PC-3 (cell line): Measurements from ENCODE around the gene PTPRN. TPM values are rescaled to one million over a fixed set of nuclear protein-coding genes. Genes with fewer than 3 reads are reported as not detected.

ENCODE experiments used
- ATAC-seq: fragments of 200-7000 bp; cut with Tn5 transposase; 2 replicates; pipeline ENCODE4 v1.9.1; 2020; ENCODE audit warnings: mild to moderate bottlenecking, moderate library complexity
- BruUV-seq: library from RNA; stranded (reverse); fragments of 400-500 nt; replicated peaks from 2 replicates; lab custom pipeline; 2021; lab: Mats Ljungman, UMichigan
- CTCF ChIA-PET: fragments of 300-600 bp; sonication (Branson Sonifier 250); formaldehyde crosslinking; loops from one replicate; lab custom pipeline; 2022; ENCODE audit warnings: antibody characterized with exemption; lab: Charles Lee
- POLR2A ChIA-PET: fragments of 300-600 bp; sonication (Branson Sonifier 250); formaldehyde crosslinking; loops from one replicate; lab custom pipeline; 2022; ENCODE audit warnings: antibody characterized with exemption; ENCODE audit not compliant: unreplicated experiment; lab: Charles Lee
- DNase-seq: peaks from one replicate; pipeline ENCODE4 v3.0.0-alpha.2; 2015
- H2AFZ ChIP-seq: fragments of 300-600 bp; sonication (generic); 2 replicates; pipeline ENCODE4 v1.6.0; 2016; ENCODE audit warnings: antibody characterized with exemption, low read length
- H3F3A ChIP-seq: fragments of 300-600 bp; sonication (generic); one replicate; pipeline ENCODE4 v1.6.0; 2017; ENCODE audit warnings: antibody characterized with exemption, low read length, control low read depth, mild to moderate bottlenecking; ENCODE audit not compliant: unreplicated experiment
- H3K27ac ChIP-seq: fragments of 300-600 bp; sonication (generic); 2 replicates; pipeline ENCODE4 v1.5.1; 2016; ENCODE audit warnings: mild to moderate bottlenecking, low read length
- H3K27me3 ChIP-seq: fragments of 300-600 bp; sonication (generic); 2 replicates; pipeline ENCODE4 v1.6.1; 2016; ENCODE audit warnings: low read length, mixed read lengths
- H3K36me3 ChIP-seq: fragments of 300-600 bp; sonication (generic); 2 replicates; pipeline ENCODE4 v1.6.1; 2016; ENCODE audit warnings: low read depth, mixed run types, low read length, mixed read lengths
- H3K4me1 ChIP-seq: fragments of 300-600 bp; sonication (generic); 2 replicates; pipeline ENCODE4 v1.5.1; 2016; ENCODE audit warnings: low read length; ENCODE audit not compliant: insufficient read depth
- H3K4me2 ChIP-seq: fragments of 300-600 bp; sonication (generic); 2 replicates; pipeline ENCODE4 v1.6.0; 2016; ENCODE audit warnings: low read length
- H3K4me3 ChIP-seq: fragments of 300-600 bp; sonication (generic); 2 replicates; pipeline ENCODE4 v1.5.1; 2016; ENCODE audit warnings: mild to moderate bottlenecking, low read length, mixed read lengths
- H3K79me2 ChIP-seq: fragments of 300-600 bp; sonication (generic); 2 replicates; pipeline ENCODE4 v1.6.1; 2017; ENCODE audit warnings: low read length, mixed read lengths
- H3K9ac ChIP-seq: fragments of 300-600 bp; sonication (generic); 2 replicates; pipeline ENCODE4 v1.6.0; 2016; ENCODE audit warnings: mild to moderate bottlenecking, low read length
- H3K9me2 ChIP-seq: fragments of 300-600 bp; sonication (generic); replicated peaks from 2 replicates; pipeline ENCODE4 v1.6.1; 2016; ENCODE audit warnings: mixed run types, low read length, mixed read lengths
- H3K9me3 ChIP-seq: fragments of 300-600 bp; sonication (generic); 2 replicates; pipeline ENCODE4 v1.6.1; 2016; ENCODE audit warnings: low read length, mixed read lengths
- H4K20me1 ChIP-seq: fragments of 300-600 bp; sonication (generic); 2 replicates; pipeline ENCODE4 v1.6.1; 2016; ENCODE audit warnings: low read length, mixed read lengths
- EZH2 ChIP-seq: fragments of 300-600 bp; sonication (generic); IDR thresholded peaks from one replicate; pipeline ENCODE4 v1.6.1; 2017; ENCODE audit warnings: antibody characterized with exemption, mild to moderate bottlenecking, low read length; ENCODE audit not compliant: unreplicated experiment
- EZH2phosphoT487 ChIP-seq: fragments of 300-600 bp; sonication (generic); IDR thresholded peaks from 2 replicates; pipeline ENCODE4 v1.6.1; 2018; ENCODE audit warnings: mild to moderate bottlenecking, antibody characterized with exemption, low read length, borderline replicate concordance
- intact Hi-C: fragments of 100-400 bp; cut with micrococcal nuclease; formaldehyde crosslinking; loops from 2 replicates; pipeline ENCODE4 v1.9.0; 2023
- total RNA-seq: library from RNA; depleted of rRNA; stranded (reverse); fragments of >200 nt; gene quantifications from 2 replicates; pipeline ENCODE4 v1.2.3, GENCODE V29; 2014
- TF ChIP-seq, protein P1 (sequence below): fragments of 300-600 bp; sonication (generic); conservative IDR thresholded peaks from 2 replicates; pipeline ENCODE4 v1.5.1; 2017; ENCODE audit warnings: antibody characterized with exemption, low read depth, mild to moderate bottlenecking, low read length

PTPRN gene
- total RNA-seq, 1 experiment from 2014 or later: 0.07 TPM

DNA sequence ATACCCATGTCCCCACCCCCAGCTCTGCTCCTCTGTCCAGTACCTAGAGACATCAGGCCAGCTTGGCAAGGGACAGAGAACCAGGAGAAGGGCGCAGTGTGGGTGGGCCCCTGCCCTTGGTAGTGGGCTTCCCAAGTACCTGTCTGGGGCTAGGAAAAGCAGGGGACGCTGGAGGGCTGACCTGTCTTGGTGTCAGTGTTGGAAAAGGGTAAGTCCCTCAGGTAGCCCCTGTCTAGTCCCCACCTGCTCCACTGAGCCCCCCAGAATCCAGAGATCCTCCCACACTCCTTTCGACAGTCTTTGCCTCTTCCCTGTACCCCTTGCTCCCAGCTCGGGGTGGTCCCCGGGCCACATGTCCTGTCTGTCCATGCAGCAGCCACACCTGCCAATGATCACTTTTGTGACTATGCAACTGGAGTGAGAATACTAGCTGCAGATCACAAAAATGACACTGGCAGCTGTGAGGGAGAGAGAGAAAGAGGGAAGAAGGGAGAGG is 15.4 kb downstream of the PTPRN start:
- peak overlapping the region; percentile 96; the same call in 1 of the 2 replicates for H2AFZ ChIP-seq
- peaks cover 23% of the 10 kb centered on the region for H3K4me1 ChIP-seq
- H4K20me1 ChIP-seq: no peaks in the 10 kb centered on the region
- H3K27me3 ChIP-seq: no peaks in the 10 kb centered on the region
- TF ChIP-seq, protein P1, sequence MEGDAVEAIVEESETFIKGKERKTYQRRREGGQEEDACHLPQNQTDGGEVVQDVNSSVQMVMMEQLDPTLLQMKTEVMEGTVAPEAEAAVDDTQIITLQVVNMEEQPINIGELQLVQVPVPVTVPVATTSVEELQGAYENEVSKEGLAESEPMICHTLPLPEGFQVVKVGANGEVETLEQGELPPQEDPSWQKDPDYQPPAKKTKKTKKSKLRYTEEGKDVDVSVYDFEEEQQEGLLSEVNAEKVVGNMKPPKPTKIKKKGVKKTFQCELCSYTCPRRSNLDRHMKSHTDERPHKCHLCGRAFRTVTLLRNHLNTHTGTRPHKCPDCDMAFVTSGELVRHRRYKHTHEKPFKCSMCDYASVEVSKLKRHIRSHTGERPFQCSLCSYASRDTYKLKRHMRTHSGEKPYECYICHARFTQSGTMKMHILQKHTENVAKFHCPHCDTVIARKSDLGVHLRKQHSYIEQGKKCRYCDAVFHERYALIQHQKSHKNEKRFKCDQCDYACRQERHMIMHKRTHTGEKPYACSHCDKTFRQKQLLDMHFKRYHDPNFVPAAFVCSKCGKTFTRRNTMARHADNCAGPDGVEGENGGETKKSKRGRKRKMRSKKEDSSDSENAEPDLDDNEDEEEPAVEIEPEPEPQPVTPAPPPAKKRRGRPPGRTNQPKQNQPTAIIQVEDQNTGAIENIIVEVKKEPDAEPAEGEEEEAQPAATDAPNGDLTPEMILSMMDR: no peak
- TF ChIP-seq EZH2 (no peak), EZH2phosphoT487 (no peak)
- peak overlapping the region; percentile 72; the same call in 1 of the 2 replicates for H3K4me3 ChIP-seq
- no peak overlapping the region for H3K27ac ChIP-seq
- no peaks in the 10 kb centered on the region for H3K79me2 ChIP-seq
- H3K9ac ChIP-seq: no peak overlapping the region
- no peaks in the 10 kb centered on the region for H3F3A ChIP-seq
- intact Hi-C loops: loop anchor here (1.0 to 2.0 kb wide), 2 partner anchors 14 to 45 kb away; partner anchors contain the start of gene DNAJB2
- no peak for ATAC-seq
- H3K4me2 ChIP-seq: peak overlapping the region; percentile 91
- no peaks in the 10 kb centered on the region for H3K9me3 ChIP-seq
- no peaks in the 10 kb centered on the region for H3K9me2 ChIP-seq
- TSS peak; percentile 35 for BruUV-seq
- DNase-seq: no peak
- no peaks in the 10 kb centered on the region for H3K36me3 ChIP-seq
- ChIA-PET CTCF (interaction anchor here (1.5 to 2.8 kb wide), 2 partner anchors 15 to 236 kb away, joined by 6 to 39 read pairs; partner anchors contain the start of gene DNAJB2), POLR2A (interaction anchor here (0.6 kb wide), 1 partner anchor 117 kb away, joined by 4 read pairs; the partner anchor contains the start of gene CNPPD1)

- CTCF ChIA-PET: no interaction called here
Observed at GRCh38 chr2:219292616-219293015, 16.6 kb downstream of the PTPRN start.

More at GRCh38 chr2:219292616-219293015, 16.6 kb downstream of the PTPRN start:
- Histone ChIP-seq H3K79me2 (no peaks in the 10 kb centered on the region), H3K36me3 (no peaks in the 10 kb centered on the region), H3K27ac (no peak overlapping the region), H4K20me1 (no peaks in the 10 kb centered on the region), H2AFZ (no peak overlapping the region), H3K4me1 (peaks cover 23% of the 10 kb centered on the region), H3K27me3 (no peaks in the 10 kb centered on the region), H3K9me3 (no peaks in the 10 kb centered on the region), H3K4me2 (no peak overlapping the region), H3F3A (no peaks in the 10 kb centered on the region), H3K9me2 (no peaks in the 10 kb centered on the region), H3K4me3 (no peak overlapping the region), H3K9ac (no peak overlapping the region)
- BruUV-seq: no TSS peak
- intact Hi-C loops: no loop called here
- TF ChIP-seq EZH2: no peak
- TF ChIP-seq EZH2phosphoT487: no peak
- TF ChIP-seq, protein P1: no peak
- DNase-seq (no peak), ATAC-seq (no peak)
- POLR2A ChIA-PET: no interaction called here
